ENCODE measurements around the gene MTF1.
"Not testable (repeated sequence)": the region's sequence is repeated elsewhere in the genome, so short reads cannot be mapped to it uniquely, and the experiment has no call there.

GRCh38 chr1:37908531-37908930 lies 49.1 kb upstream of the MTF1 start:
- not testable (repeated sequence) for TF ChIP-seq POLR2A (IDR thresholded peaks at IDR 0.05; ENCODE audit: low read depth, low read length); POLR2AphosphoS5 (IDR thresholded peaks at IDR 0.05; ENCODE audit: low read depth, low read length); TAF1 (IDR thresholded peaks at IDR 0.05; ENCODE audit: borderline replicate concordance, low read depth, low read length)

Measured in GM12892 (cell line).